ENCODE results near the gene MED13L. TPM values are rescaled to one million over a fixed set of nuclear protein-coding genes. Genes with fewer than 3 reads are reported as not detected.

The MED13L gene
- total and polyA plus RNA-seq, 2 donors (not counting 3 experiments of a cell fraction or from before 2014, with no cell fraction given): 27.4 to 93.6 TPM

DNA sequence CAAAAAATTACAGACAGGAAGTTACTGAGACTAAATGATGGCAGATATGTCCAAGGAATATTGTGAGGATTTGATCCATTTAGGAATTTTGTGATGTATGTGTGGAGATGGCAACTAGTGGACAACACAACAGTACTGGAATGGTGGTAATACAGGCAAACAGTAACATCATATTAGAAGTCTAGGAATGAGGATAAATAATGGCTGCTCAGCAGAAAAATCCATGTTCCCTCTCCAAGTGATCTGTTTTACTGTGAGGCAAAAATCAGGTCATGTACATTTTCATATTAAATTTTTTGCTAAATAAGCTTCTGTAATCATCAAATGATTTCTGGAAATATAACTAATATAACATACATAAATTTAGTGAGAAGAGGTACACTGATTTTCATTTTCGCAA, 108.4 kb downstream of the MED13L start:
- H3K9me3 ChIP-seq (replicated peaks; ENCODE audit: control insufficient read depth, insufficient read depth, low read length): no peaks in the 10 kb centered on the region
- BruUV-seq (replicated peaks): no TSS peak
- peaks cover 27% of the 10 kb centered on the region for H3K4me1 ChIP-seq (ENCODE audit: control insufficient read depth, extremely low read depth, insufficient read depth, low read length)
- peaks cover 81% of the 10 kb centered on the region for H3K79me2 ChIP-seq (ENCODE audit: control insufficient read depth, insufficient read depth, low read length)
- H3K9me1 ChIP-seq (replicated peaks; ENCODE audit: control insufficient read depth, extremely low read depth, insufficient read depth, low read length): no peaks in the 10 kb centered on the region
- no peak overlapping the region for H3K27ac ChIP-seq (ENCODE audit: insufficient read depth, low read depth, low read length)
- H3K4me2 ChIP-seq (ENCODE audit: insufficient read depth, low read length): no peak overlapping the region
- DNase-seq (ENCODE audit: low read depth, low spot score): no peak
- no peak for TF ChIP-seq JUN (IDR thresholded peaks at IDR 0.05; ENCODE audit: borderline replicate concordance, insufficient read depth, insufficient read length, low read depth)
- no peak for TF ChIP-seq EZH2 (IDR thresholded peaks at IDR 0.05; ENCODE audit: borderline replicate concordance, low read depth, low read length, severe bottlenecking)
- TF ChIP-seq MYC (IDR thresholded peaks at IDR 0.05; ENCODE audit: low read depth, low read length): no peak
- TF ChIP-seq, protein P1, sequence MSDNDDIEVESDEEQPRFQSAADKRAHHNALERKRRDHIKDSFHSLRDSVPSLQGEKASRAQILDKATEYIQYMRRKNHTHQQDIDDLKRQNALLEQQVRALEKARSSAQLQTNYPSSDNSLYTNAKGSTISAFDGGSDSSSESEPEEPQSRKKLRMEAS (IDR thresholded peaks at IDR 0.05; ENCODE audit: insufficient read depth, insufficient read length): no peak
- TF ChIP-seq POLR2A (IDR thresholded peaks at IDR 0.05; ENCODE audit: low read depth, low read length): no peak
- TF ChIP-seq POLR2AphosphoS5 (IDR thresholded peaks at IDR 0.05; ENCODE audit: insufficient read depth, low read depth, low read length): no peak
- no peak for TF ChIP-seq GATA2 (IDR thresholded peaks at IDR 0.05; ENCODE audit: insufficient read depth, insufficient read length, low read depth, low read length)
- TF ChIP-seq, protein P2, sequence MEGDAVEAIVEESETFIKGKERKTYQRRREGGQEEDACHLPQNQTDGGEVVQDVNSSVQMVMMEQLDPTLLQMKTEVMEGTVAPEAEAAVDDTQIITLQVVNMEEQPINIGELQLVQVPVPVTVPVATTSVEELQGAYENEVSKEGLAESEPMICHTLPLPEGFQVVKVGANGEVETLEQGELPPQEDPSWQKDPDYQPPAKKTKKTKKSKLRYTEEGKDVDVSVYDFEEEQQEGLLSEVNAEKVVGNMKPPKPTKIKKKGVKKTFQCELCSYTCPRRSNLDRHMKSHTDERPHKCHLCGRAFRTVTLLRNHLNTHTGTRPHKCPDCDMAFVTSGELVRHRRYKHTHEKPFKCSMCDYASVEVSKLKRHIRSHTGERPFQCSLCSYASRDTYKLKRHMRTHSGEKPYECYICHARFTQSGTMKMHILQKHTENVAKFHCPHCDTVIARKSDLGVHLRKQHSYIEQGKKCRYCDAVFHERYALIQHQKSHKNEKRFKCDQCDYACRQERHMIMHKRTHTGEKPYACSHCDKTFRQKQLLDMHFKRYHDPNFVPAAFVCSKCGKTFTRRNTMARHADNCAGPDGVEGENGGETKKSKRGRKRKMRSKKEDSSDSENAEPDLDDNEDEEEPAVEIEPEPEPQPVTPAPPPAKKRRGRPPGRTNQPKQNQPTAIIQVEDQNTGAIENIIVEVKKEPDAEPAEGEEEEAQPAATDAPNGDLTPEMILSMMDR (IDR thresholded peaks at IDR 0.05; ENCODE audit: extremely low read depth in 1 of 2, insufficient read depth in 1 of 2, low read depth in 1 of 2, low read length in 2 of 2): no peak
- TF ChIP-seq FOS (IDR thresholded peaks at IDR 0.05; ENCODE audit: borderline replicate concordance, insufficient read depth, low read length): no peak
- H3K9ac ChIP-seq (replicated peaks; ENCODE audit: extremely low read depth, insufficient read depth, low read length): no peak overlapping the region
- no peak for FAIRE-seq
- no peak overlapping the region for H3K4me3 ChIP-seq (replicated peaks in 1 of 3; ENCODE audit: insufficient read depth in 1 of 3, low read depth in 1 of 3, low read length in 3 of 3)
- intact Hi-C loops (cut with micrococcal nuclease): no loop called here
- ChIA-PET POLR2A (interaction anchor here (0.6 kb wide), 1 partner anchor 84 kb away, joined by 5 read pairs; no protein-coding TSS in a partner anchor), CTCF (no interaction called here)
- H2AFZ ChIP-seq (ENCODE audit: low read depth, low read length): no peak overlapping the region
- dilution Hi-C loops (cut with MboI; ENCODE audit: extremely low pct_ligation_motif_present, low sequenced_read_pairs): no loop called here
- H4K20me1 ChIP-seq (replicated peaks; ENCODE audit: control insufficient read depth, extremely low read depth, insufficient read depth, low read length): peaks cover 17% of the 10 kb centered on the region
- H3K36me3 ChIP-seq (ENCODE audit: control insufficient read depth in 2 of 2, extremely low read depth in 1 of 2, insufficient read depth in 2 of 2, low read length in 2 of 2): no peaks in the 10 kb centered on the region
- no peaks in the 10 kb centered on the region for H3K27me3 ChIP-seq (ENCODE audit: control insufficient read depth in 2 of 2, insufficient read depth in 2 of 2, low read length in 2 of 2)
